ENCODE measurements around the gene MRPS35.

The MRPS35 gene

DNA sequence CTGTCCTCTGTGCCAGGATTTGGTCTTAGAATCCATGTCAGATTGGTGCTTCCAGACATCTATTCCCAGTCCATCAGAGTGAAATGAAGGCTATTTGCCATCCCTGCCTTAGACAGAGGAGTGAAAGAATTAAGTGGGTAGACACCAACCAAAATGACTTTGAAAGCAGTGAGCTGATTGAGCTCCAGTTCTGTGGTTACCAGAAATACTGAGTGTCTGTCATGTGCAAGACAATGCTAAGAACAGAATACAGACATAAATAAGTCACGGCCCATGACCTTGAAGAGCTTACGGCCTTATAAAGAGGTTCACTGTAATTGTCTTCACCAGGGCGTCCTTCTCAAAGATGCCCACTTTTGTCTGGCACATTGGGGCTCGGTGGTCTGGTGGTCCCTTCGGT, 91.0 kb downstream of the MRPS35 start:
- no peak for DNase-seq (ENCODE audit: extremely low spot score, insufficient read length, low read depth)
- FAIRE-seq, result no peak

DNA sequence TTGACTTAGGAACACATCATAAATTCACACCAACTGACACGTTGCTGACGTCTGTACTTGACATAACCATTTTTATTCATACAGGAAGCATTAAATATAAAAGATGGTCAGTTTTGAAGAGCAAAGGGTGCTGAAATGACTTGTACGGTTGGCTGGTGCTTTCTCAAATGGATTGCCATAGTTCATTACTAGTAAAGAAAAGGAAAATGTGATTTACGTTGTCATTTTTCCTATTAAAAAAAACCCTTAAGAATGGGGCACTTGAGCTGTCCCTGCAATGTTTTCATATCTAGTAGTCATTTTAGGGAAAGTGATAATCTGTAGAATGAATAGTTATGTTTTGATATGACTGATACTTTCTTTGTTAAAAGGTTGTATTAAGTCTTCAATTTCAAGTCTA, 91.9 kb downstream of the MRPS35 start:
- DNase-seq (ENCODE audit: extremely low spot score, insufficient read length, low read depth) (no peak), FAIRE-seq (no peak)

GRCh38 chr12:27802936-27803335, 92.3 kb downstream of the MRPS35 start:
- no peak for FAIRE-seq
- no peak for DNase-seq (ENCODE audit: extremely low spot score, insufficient read length, low read depth)

- FAIRE-seq (no peak), DNase-seq (ENCODE audit: extremely low spot score, insufficient read length, low read depth) (no peak)
Observed at GRCh38 chr12:27805238-27805637, 94.6 kb downstream of the MRPS35 start.

All from GM18507 (cell line).